ENCODE data around the gene CCDC18. TPM values are rescaled to one million over a fixed set of nuclear protein-coding genes. Genes with fewer than 3 reads are reported as not detected.
A peak's percentile ranks its signal among the peaks of the same experiment; 100 is the strongest.

CCDC18 gene
- total RNA-seq, 2 experiments from 2014 or later = 31.3 to 33.1 TPM

GRCh38 chr1:93178418-93178817, 2.1 kb upstream of the CCDC18 start:
- H3K4me1 Mint-ChIP-seq = peaks cover 55% of the 10 kb centered on the region
- H3K4me3 Mint-ChIP-seq = peak overlapping the region; percentile 84
- ChIA-PET CTCF (interaction anchor here (1.0 to 2.0 kb wide), 2 partner anchors 14 to 136 kb away, joined by 3 to 6 read pairs; no protein-coding TSS in a partner anchor), POLR2A (no interaction called here)
- peak overlapping the region; percentile 97 for H3K27ac Mint-ChIP-seq
- H3K9me3 Mint-ChIP-seq = no peaks in the 10 kb centered on the region
- H3K27me3 Mint-ChIP-seq = no peaks in the 10 kb centered on the region
- DNase-seq = no peak
- peaks cover 29% of the 10 kb centered on the region for H3K36me3 Mint-ChIP-seq (ENCODE audit: low read depth)

DNA sequence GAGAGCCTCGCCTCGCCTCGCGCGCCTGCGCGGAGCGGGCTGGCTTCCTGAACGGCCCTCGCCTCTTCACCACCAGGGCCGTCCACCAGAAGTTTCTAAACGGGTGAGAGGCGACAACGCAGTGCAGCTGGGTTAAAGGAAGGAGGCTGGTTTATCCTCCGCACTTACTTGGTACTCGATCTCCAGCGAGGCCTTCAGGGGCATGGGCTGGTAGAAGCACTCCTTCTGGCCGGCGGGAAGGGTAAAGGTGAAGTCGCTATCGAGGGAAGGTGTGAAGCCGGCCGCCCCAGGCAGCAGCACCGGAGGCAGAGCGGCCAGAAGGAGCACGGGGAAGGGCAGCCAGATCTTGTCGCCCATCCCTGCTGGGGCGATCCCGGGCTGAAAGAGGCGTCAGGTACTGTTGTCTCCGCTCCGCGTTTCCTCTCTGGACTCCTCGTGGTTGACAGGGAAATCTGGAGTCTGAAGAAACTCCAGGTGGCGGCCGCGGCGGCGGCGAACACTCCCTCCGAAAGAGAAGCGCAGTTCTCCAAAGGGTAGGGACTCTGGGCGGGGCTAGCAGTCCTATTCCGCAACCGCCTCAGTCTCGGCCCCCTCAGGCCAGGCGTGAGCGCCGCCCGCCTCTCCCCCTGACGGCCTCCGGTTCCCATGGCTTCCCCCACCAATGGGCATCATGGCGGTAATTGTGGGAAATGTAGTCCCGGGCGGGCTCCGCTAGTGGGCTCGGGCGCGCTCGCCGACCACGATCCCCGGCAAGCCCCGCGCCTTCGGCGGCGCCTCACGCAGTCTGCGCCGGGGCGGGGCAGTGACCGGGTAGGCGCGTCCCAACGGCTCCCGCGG, 420 bp upstream of the CCDC18 start, which contains the start of gene TMED5:
Gene TMED5 (minus strand): TSS at position 528 of the 837 bp plus-strand sequence. CDS start 171 bp downstream, at position 357.
- Mint-ChIP-seq H3K4me1 (peaks cover 55% of the 10 kb centered on the region), H3K27ac (peak within 1 kb of the TSS; percentile 97), H3K36me3 (ENCODE audit: low read depth) (peaks cover 32% of the 10 kb centered on the region), H3K9me3 (no peaks in the 10 kb centered on the region), H3K4me3 (peak within 1 kb of the TSS; percentile 84), H3K27me3 (no peaks in the 10 kb centered on the region)
- peak; percentile 98 for DNase-seq
- ChIA-PET POLR2A (no interaction called here), CTCF (interaction anchor here (2.0 kb wide), 1 partner anchor 137 kb away, joined by 6 read pairs; no protein-coding TSS in a partner anchor)

DNA sequence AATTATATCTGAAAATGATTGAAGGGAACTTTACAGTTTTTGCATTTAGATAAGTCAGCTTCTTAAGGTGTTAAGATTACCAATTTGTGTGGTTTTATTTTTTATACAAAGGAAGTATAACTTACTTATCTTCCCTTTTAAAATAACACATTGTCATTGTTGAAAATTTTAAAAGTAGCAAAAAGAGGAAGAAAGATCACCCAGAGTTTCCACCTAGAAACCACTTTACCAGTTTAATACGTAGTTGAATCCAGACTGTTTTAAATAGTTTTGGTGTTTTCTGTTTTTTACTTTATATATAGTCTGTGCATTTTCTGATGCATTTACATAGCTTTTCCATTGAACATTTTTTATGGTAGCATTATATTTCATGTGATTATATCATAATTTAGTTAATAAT, 6.1 kb downstream of the CCDC18 start:
- Mint-ChIP-seq H3K27me3 (no peaks in the 10 kb centered on the region), H3K9me3 (no peaks in the 10 kb centered on the region), H3K4me3 (no peak overlapping the region), H3K36me3 (ENCODE audit: low read depth) (peaks cover 39% of the 10 kb centered on the region), H3K4me1 (peaks cover 54% of the 10 kb centered on the region), H3K27ac (no peak overlapping the region)
- CTCF ChIA-PET = no interaction called here
- POLR2A ChIA-PET = no interaction called here
- DNase-seq = no peak

GRCh38 chr1:93190432-93190831, 9.9 kb downstream of the CCDC18 start:
- H3K27me3 Mint-ChIP-seq = no peaks in the 10 kb centered on the region
- POLR2A ChIA-PET = interaction anchor here (0.5 kb wide), 1 partner anchor 9 kb away, joined by 7 read pairs; no protein-coding TSS in a partner anchor
- no peaks in the 10 kb centered on the region for H3K9me3 Mint-ChIP-seq
- H3K27ac Mint-ChIP-seq = no peak overlapping the region
- no peak for DNase-seq
- CTCF ChIA-PET = no interaction called here
- H3K36me3 Mint-ChIP-seq (ENCODE audit: low read depth) = peaks cover 40% of the 10 kb centered on the region
- H3K4me1 Mint-ChIP-seq = peaks cover 27% of the 10 kb centered on the region
- H3K4me3 Mint-ChIP-seq = no peak overlapping the region

DNA sequence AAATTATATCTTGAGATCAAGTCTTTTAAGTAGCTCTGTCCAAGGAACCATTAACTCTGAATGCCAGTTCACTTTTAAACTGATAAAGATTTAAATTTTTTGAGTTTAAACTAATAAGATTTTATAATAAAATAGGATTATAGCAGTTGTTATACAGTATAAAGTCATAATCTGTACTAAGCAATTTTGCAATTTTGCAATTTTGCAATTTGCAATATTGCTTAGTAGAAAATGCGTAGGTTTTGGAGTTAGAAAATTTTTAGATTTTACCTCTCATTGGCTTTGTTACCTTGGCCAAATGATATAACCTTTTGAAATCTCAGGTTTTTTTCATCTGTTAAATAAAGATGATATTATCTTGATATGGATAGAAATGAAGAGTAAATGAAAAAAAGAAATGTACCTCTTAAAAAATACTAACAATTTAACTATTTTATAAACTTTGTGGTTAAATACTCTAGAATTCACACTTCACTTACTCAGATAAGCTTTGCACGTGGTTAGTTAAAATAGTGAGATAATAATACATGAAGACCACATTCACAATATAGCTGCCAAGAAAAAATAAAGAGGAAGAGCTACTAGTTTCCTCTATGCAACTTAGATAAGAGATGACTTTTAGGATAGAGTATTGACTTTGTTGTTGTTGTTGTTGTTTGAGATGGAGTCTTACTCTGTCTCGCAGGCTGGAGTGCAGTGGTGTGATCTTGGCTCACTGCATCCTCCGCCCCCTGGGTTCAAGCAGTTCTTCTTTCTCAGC, 13.9 kb downstream of the CCDC18 start:
- Mint-ChIP-seq H3K27me3 (no peaks in the 10 kb centered on the region), H3K4me1 (peaks cover 19% of the 10 kb centered on the region), H3K4me3 (no peak overlapping the region), H3K9me3 (no peaks in the 10 kb centered on the region), H3K36me3 (ENCODE audit: low read depth) (peaks cover 49% of the 10 kb centered on the region), H3K27ac (no peak overlapping the region)
- CTCF ChIA-PET = interaction anchor here (0.6 kb wide), 1 partner anchor 17 kb away, joined by 3 read pairs; no protein-coding TSS in a partner anchor
- DNase-seq = no peak
- POLR2A ChIA-PET = no interaction called here

DNA sequence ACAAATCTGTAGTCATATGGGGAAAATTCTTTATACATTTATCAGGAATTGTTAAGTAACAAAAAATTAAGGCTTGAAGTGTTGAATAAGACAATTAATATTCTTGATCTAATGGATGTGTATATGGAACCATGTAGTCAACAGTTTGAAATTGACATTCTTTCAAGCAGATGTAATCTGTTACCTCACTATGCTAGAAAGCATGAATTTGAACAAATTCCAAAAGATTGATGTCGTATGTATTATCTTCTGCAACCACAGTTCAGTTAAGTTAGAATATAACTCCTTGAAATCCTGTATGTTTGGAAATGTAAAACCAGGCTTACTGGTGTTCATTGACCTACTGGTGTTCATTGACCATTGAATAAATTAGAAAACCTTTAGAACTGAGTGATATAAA, 16.1 kb downstream of the CCDC18 start:
- no peaks in the 10 kb centered on the region for H3K9me3 Mint-ChIP-seq
- DNase-seq = no peak
- H3K27ac Mint-ChIP-seq = no peak overlapping the region
- CTCF ChIA-PET = no interaction called here
- H3K4me3 Mint-ChIP-seq = no peak overlapping the region
- H3K27me3 Mint-ChIP-seq = no peaks in the 10 kb centered on the region
- POLR2A ChIA-PET = no interaction called here
- H3K36me3 Mint-ChIP-seq (ENCODE audit: low read depth) = peaks cover 40% of the 10 kb centered on the region
- H3K4me1 Mint-ChIP-seq = peaks cover 4% of the 10 kb centered on the region

DNA sequence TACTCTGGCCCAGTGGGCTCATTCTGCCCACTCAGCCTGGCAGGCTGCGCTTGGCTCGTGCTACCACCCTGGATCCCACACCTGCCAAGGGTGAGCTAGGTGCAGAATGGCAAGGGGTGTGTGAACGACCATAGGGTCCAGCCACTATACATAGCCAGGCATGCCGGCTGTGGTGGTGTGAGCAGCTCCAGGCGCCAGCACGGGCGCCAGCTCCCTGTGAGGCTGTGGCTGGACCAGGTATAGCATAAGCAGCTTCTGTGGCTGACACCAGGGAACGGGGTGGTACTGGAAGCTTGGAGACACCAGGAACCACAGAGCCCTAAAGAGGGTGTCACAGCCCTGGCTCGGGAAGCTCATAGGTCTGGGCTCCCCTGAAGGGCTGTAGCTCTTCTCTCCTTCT, 18.6 kb downstream of the CCDC18 start:
- DNase-seq = no peak
- Mint-ChIP-seq H3K27me3 (no peaks in the 10 kb centered on the region), H3K9me3 (no peaks in the 10 kb centered on the region), H3K36me3 (ENCODE audit: low read depth) (peaks cover 36% of the 10 kb centered on the region), H3K4me1 (peaks cover 4% of the 10 kb centered on the region), H3K27ac (no peak overlapping the region), H3K4me3 (no peak overlapping the region)
- ChIA-PET POLR2A (no interaction called here), CTCF (interaction anchor here (0.7 to 1.2 kb wide), 2 partner anchors 12 to 19 kb away, joined by 3 read pairs; no protein-coding TSS in a partner anchor)

DNA sequence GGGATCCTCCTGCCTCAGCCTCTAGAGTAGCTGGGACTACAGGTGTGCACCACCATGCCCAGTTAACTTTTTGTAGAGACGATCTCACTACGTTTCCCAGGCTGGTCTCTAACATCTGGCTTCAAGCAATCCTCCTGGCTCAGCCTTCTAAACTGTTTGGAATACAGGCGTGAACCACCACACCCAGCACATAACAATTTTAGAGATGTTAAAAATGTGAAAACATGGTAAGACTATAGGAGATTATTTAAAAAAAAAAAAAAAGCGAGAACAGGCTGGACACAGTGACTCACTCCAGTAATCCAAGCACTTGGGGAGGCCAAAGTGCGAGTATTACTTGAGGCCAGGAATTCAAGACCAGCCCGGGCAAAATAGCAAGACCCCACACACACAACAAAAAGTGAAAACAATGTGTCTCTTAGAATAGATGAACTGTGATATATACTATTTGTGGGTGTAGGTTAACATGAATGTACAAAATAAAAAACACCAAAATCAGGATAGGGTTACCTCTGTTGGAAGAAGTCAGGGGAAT, 19.6 kb downstream of the CCDC18 start:
- H3K27me3 Mint-ChIP-seq = no peaks in the 10 kb centered on the region
- no peak overlapping the region for H3K4me3 Mint-ChIP-seq
- peaks cover 4% of the 10 kb centered on the region for H3K4me1 Mint-ChIP-seq
- H3K9me3 Mint-ChIP-seq = no peaks in the 10 kb centered on the region
- DNase-seq = no peak
- H3K36me3 Mint-ChIP-seq (ENCODE audit: low read depth) = peaks cover 29% of the 10 kb centered on the region
- no peak overlapping the region for H3K27ac Mint-ChIP-seq
- POLR2A ChIA-PET = no interaction called here
- CTCF ChIA-PET = interaction anchor here (1.2 kb wide), 1 partner anchor 11 kb away, joined by 3 read pairs; no protein-coding TSS in a partner anchor

- DNase-seq = no peak
- no peaks in the 10 kb centered on the region for H3K27me3 Mint-ChIP-seq
- H3K27ac Mint-ChIP-seq = no peak overlapping the region
- ChIA-PET CTCF (no interaction called here), POLR2A (no interaction called here)
- H3K4me3 Mint-ChIP-seq = no peak overlapping the region
- no peaks in the 10 kb centered on the region for H3K9me3 Mint-ChIP-seq
- H3K36me3 Mint-ChIP-seq (ENCODE audit: low read depth) = peaks cover 24% of the 10 kb centered on the region
- H3K4me1 Mint-ChIP-seq = peaks cover 4% of the 10 kb centered on the region
Measured at GRCh38 chr1:93200714-93201113, 20.2 kb downstream of the CCDC18 start.

- H3K9me3 Mint-ChIP-seq = no peaks in the 10 kb centered on the region
- no peaks in the 10 kb centered on the region for H3K27me3 Mint-ChIP-seq
- H3K36me3 Mint-ChIP-seq (ENCODE audit: low read depth) = peaks cover 24% of the 10 kb centered on the region
- H3K4me1 Mint-ChIP-seq = no peaks in the 10 kb centered on the region
- H3K27ac Mint-ChIP-seq = no peak overlapping the region
- POLR2A ChIA-PET = no interaction called here
- no peak for DNase-seq
- CTCF ChIA-PET = no interaction called here
- H3K4me3 Mint-ChIP-seq = no peak overlapping the region
Measured at GRCh38 chr1:93205892-93206566, 25.5 kb downstream of the CCDC18 start.

GRCh38 chr1:93206567-93206954, 26.0 kb downstream of the CCDC18 start:
- H3K27me3 Mint-ChIP-seq = no peaks in the 10 kb centered on the region
- CTCF ChIA-PET = no interaction called here
- POLR2A ChIA-PET = no interaction called here
- no peak for DNase-seq
- H3K36me3 Mint-ChIP-seq (ENCODE audit: low read depth) = peaks cover 24% of the 10 kb centered on the region
- H3K4me1 Mint-ChIP-seq = no peaks in the 10 kb centered on the region
- H3K27ac Mint-ChIP-seq = no peak overlapping the region
- H3K4me3 Mint-ChIP-seq = no peak overlapping the region
- no peaks in the 10 kb centered on the region for H3K9me3 Mint-ChIP-seq

DNA sequence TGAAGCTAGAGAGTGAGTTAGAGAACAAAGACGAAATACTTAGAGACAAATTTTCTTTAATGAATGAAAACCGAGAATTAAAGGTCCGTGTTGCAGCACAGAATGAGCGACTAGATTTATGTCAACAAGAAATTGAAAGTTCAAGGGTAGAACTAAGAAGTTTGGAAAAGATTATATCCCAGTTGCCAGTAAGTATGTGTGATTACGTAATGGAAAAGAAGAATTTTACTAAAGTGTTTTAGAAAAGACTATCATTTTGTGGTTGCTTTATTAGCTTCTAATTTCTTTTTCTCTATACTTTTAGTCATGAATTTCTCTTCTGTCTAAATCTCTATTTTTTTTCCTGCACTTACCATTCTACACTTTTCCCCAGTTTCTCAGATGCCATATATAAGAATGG, 26.7 kb downstream of the CCDC18 start:
- no peak for DNase-seq
- Mint-ChIP-seq H3K9me3 (no peaks in the 10 kb centered on the region), H3K4me1 (no peaks in the 10 kb centered on the region), H3K27ac (no peak overlapping the region), H3K27me3 (no peaks in the 10 kb centered on the region), H3K36me3 (ENCODE audit: low read depth) (peaks cover 24% of the 10 kb centered on the region), H3K4me3 (no peak overlapping the region)
- POLR2A ChIA-PET = no interaction called here
- CTCF ChIA-PET = no interaction called here

Measured in activated CD4-positive, alpha-beta T cell treated with anti-CD3 and anti-CD28 coated beads, Interleukin-2, amount 10 ng/mL, durations not matched to agents 7 days and 5 days (primary cell).